Fibroblast of lung (primary cell): Measurements from ENCODE around the gene NSFL1C. TPM values are rescaled to one million over a fixed set of nuclear protein-coding genes. Genes with fewer than 3 reads are reported as not detected.

ENCODE experiments used
- DNase-seq, 2 donors: peaks; one replicate each; pipeline versions ENCODE4 v3.0.0 to v3.0.0-alpha.2; 2010; ENCODE audit warnings: low read depth in 2 of 2
- H2AFZ ChIP-seq: 2 replicates; pipeline ENCODE4 v1.5.1; 2012; ENCODE audit warnings: low read length, control low read depth, inconsistent platforms
- H3K27ac ChIP-seq: 2 replicates; pipeline ENCODE4 v1.5.1; 2011; ENCODE audit warnings: low read length, control low read depth; ENCODE audit not compliant: insufficient read depth
- H3K27me3 ChIP-seq: 2 replicates; pipeline ENCODE4 v1.5.1; 2011; ENCODE audit warnings: mild to moderate bottlenecking, low read length; ENCODE audit not compliant: control insufficient read depth, insufficient read depth
- H3K36me3 ChIP-seq: 2 replicates; pipeline ENCODE4 v1.5.1; 2011; ENCODE audit warnings: low read length; ENCODE audit not compliant: control insufficient read depth, insufficient read depth
- H3K4me1 ChIP-seq: 2 replicates; pipeline ENCODE4 v1.5.1; 2011; ENCODE audit warnings: low read length; ENCODE audit not compliant: control insufficient read depth, insufficient read depth; ENCODE audit errors: extremely low read depth
- H3K4me2 ChIP-seq: 2 replicates; pipeline ENCODE4 v1.5.1; 2011; ENCODE audit warnings: low read length, control low read depth; ENCODE audit not compliant: insufficient read depth; ENCODE audit errors: extremely low read depth
- H3K4me3 ChIP-seq, 4 experiments: fragments of 200-600 bp in 1 of 4; sonication (generic) in 1 of 4; replicated peaks in 1 of 4; 2 replicates each; pipeline ENCODE4 v1.5.1; 2011 to 2016; ENCODE audit warnings: low read length in 4 of 4, low read depth in 3 of 4, mild to moderate bottlenecking in 3 of 4, control low read depth in 2 of 4, inconsistent platforms in 1 of 4, mixed read lengths in 1 of 4; ENCODE audit not compliant: insufficient read depth in 1 of 4; ENCODE audit errors: control extremely low read depth in 1 of 4
- H3K79me2 ChIP-seq: 2 replicates; pipeline ENCODE4 v1.5.1; 2012; ENCODE audit warnings: mild to moderate bottlenecking, low read length, inconsistent platforms; ENCODE audit not compliant: control insufficient read depth, insufficient read depth
- H3K9ac ChIP-seq: 2 replicates; pipeline ENCODE4 v1.5.1; 2011; ENCODE audit warnings: mild to moderate bottlenecking, low read length, control low read depth; ENCODE audit not compliant: insufficient read depth
- H3K9me3 ChIP-seq: 2 replicates; pipeline ENCODE4 v1.5.1; 2012; ENCODE audit warnings: low read depth, low read length; ENCODE audit not compliant: control insufficient read depth, insufficient read depth
- H4K20me1 ChIP-seq: 2 replicates; pipeline ENCODE4 v1.5.1; 2011; ENCODE audit warnings: low read length; ENCODE audit not compliant: control insufficient read depth, insufficient read depth; ENCODE audit errors: extremely low read depth
- CTCF ChIP-seq, 2 donors: IDR thresholded peaks in 1 of 2; conservative IDR thresholded peaks in 1 of 2; 1 replicate in 1 of 2; 2 replicates in 1 of 2; pipeline ENCODE4 v1.5.1; 2011 to 2012; ENCODE audit warnings: low read length in 2 of 2, control low read depth in 1 of 2, inconsistent platforms in 1 of 2, low read depth in 1 of 2, mild to moderate bottlenecking in 1 of 2
- EZH2 ChIP-seq: IDR thresholded peaks from 2 replicates; pipeline ENCODE4 v1.5.1; 2012; ENCODE audit warnings: low read length, control low read depth, mild to moderate bottlenecking; ENCODE audit errors: missing control alignments
- polyA plus RNA-seq, 2 donors: library from polyadenylated mRNA; depleted of rRNA in 1 of 2; stranded (reverse) in 1 of 2; unstranded in 1 of 2; fragments of >200 nt; gene quantifications; 2 replicates each; pipeline ENCODE4 v1.2.1, GENCODE V29; 2011 to 2012; ENCODE audit warnings: missing spikeins in 1 of 2
- total RNA-seq: library from RNA; depleted of rRNA; stranded (reverse); fragments of >200 nt; gene quantifications from 2 replicates; pipeline ENCODE4 v1.2.1, GENCODE V29; 2014

Gene NSFL1C
- total and polyA plus RNA-seq, 2 donors (not counting 1 experiment from before 2014, with no cell fraction given), result 17.8 to 24.3 TPM

DNA sequence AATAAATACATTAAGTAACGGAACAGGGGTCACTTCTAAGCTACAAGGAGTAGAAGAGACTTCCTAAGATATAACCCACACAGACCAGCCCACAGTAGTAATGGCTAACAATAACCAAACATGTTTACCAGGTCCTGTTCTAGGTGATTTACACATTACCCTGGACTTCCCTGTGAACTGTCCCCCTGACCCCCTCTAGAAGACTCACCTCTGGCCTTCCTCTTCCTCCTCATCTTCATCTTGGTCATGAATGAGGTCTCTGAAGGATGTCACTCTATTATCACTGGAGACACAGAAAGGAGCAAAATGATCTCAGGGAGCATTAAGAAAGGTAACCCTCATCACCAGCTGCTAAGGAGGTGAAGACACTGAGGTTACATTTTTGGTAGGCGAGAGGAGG is 8.7 kb downstream of the NSFL1C start:
- no peak overlapping the region for H2AFZ ChIP-seq
- TF ChIP-seq EZH2 (no peak), CTCF (conservative IDR thresholded peaks at IDR 0.05 in 1 of 2, IDR thresholded peaks at IDR 0.05 in 1 of 2; ENCODE audit: low read depth in 1 of 2, low read length in 2 of 2) (no peak)
- no peak for DNase-seq
- no peak overlapping the region for H3K4me3 ChIP-seq
- no peaks in the 10 kb centered on the region for H3K4me1 ChIP-seq
- no peak overlapping the region for H3K27ac ChIP-seq
- H3K9ac ChIP-seq, result no peak overlapping the region
- no peaks in the 10 kb centered on the region for H3K9me3 ChIP-seq
- no peaks in the 10 kb centered on the region for H4K20me1 ChIP-seq
- H3K79me2 ChIP-seq, result peaks cover 8% of the 10 kb centered on the region
- H3K4me2 ChIP-seq, result no peak overlapping the region
- H3K36me3 ChIP-seq, result peaks cover 7% of the 10 kb centered on the region
- H3K27me3 ChIP-seq, result no peaks in the 10 kb centered on the region

GRCh38 chr20:1456300-1456699 is 10.3 kb downstream of the NSFL1C start:
- Histone ChIP-seq H3K27me3 (no peaks in the 10 kb centered on the region), H3K27ac (no peak overlapping the region), H4K20me1 (no peaks in the 10 kb centered on the region), H3K9me3 (no peaks in the 10 kb centered on the region), H3K9ac (no peak overlapping the region), H2AFZ (no peak overlapping the region), H3K36me3 (peaks cover 20% of the 10 kb centered on the region), H3K4me1 (no peaks in the 10 kb centered on the region), H3K4me2 (no peak overlapping the region), H3K4me3 (no peak overlapping the region), H3K79me2 (peaks cover 3% of the 10 kb centered on the region)
- peak in 1 of 2 donors; percentile 88 for DNase-seq
- TF ChIP-seq CTCF (conservative IDR thresholded peaks at IDR 0.05 in 1 of 2, IDR thresholded peaks at IDR 0.05 in 1 of 2; ENCODE audit: low read depth in 1 of 2, low read length in 2 of 2) (no peak), EZH2 (no peak)

GRCh38 chr20:1450926-1451491 is 15.6 kb downstream of the NSFL1C start:
- no peaks in the 10 kb centered on the region for H3K79me2 ChIP-seq
- TF ChIP-seq CTCF (conservative IDR thresholded peaks at IDR 0.05 in 1 of 2, IDR thresholded peaks at IDR 0.05 in 1 of 2; ENCODE audit: low read depth in 1 of 2, low read length in 2 of 2) (no peak), EZH2 (no peak)
- no peak overlapping the region for H3K9ac ChIP-seq
- no peak overlapping the region for H2AFZ ChIP-seq
- H3K27me3 ChIP-seq, result no peaks in the 10 kb centered on the region
- peaks cover 25% of the 10 kb centered on the region for H3K36me3 ChIP-seq
- H3K4me3 ChIP-seq, result no peak overlapping the region
- peak in 1 of 2 donors; percentile 25 for DNase-seq
- H4K20me1 ChIP-seq, result no peaks in the 10 kb centered on the region
- no peaks in the 10 kb centered on the region for H3K9me3 ChIP-seq
- no peak overlapping the region for H3K27ac ChIP-seq
- no peaks in the 10 kb centered on the region for H3K4me1 ChIP-seq
- H3K4me2 ChIP-seq, result no peak overlapping the region
